Gastrocnemius medialis (tissue), 4 donors: ENCODE measurements around the gene UBL4A. TPM values are rescaled to one million over a fixed set of nuclear protein-coding genes. Genes with fewer than 3 reads are reported as not detected.

Experiments used
- ATAC-seq, 2 donors: fragments of 150-250 bp; one replicate each; pipeline ENCODE4 v1.9.1; 2016
- DNase-seq, 2 donors: peaks; one replicate each; pipeline ENCODE4 v3.0.0-alpha.2; 2019
- H3K27ac ChIP-seq, 4 donors: fragments of 200-600 bp; sonication (generic); 1 replicate in 1 of 4; 2 replicates in 3 of 4; pipeline ENCODE4 v1.5.1; 2016 to 2018; ENCODE audit warnings: mild to moderate bottlenecking in 2 of 4, moderate library complexity in 1 of 4
- H3K27me3 ChIP-seq, 3 donors: fragments of 200-600 bp; sonication (generic) in 2 of 3; 1 replicate in 1 of 3; 2 replicates in 2 of 3; pipeline versions ENCODE4 v1.5.1 to v1.6.0; 2016 to 2019; ENCODE audit warnings: mild to moderate bottlenecking in 1 of 3, moderate library complexity in 1 of 3
- H3K36me3 ChIP-seq, 2 donors: fragments of 200-600 bp; sonication (generic) in 1 of 2; one replicate each; pipeline ENCODE4 v1.5.1; 2017 to 2018
- H3K4me1 ChIP-seq, 2 donors: fragments of 200-600 bp; sonication (generic) in 1 of 2; one replicate each; pipeline ENCODE4 v1.5.1; 2016 to 2017; ENCODE audit warnings: mild to moderate bottlenecking in 2 of 2
- H3K4me3 ChIP-seq, 4 donors: fragments of 200-600 bp; sonication (generic) in 3 of 4; 1 replicate in 1 of 4; 2 replicates in 3 of 4; pipeline ENCODE4 v1.5.1; 2016 to 2019; ENCODE audit warnings: mild to moderate bottlenecking in 2 of 4
- H3K9me3 ChIP-seq, 3 donors: fragments of 200-600 bp; sonication (generic) in 2 of 3; 1 replicate in 1 of 3; 2 replicates in 2 of 3; pipeline ENCODE4 v1.5.1; 2016 to 2019
- POLR2A ChIP-seq, 2 donors: fragments of 450-650 bp; IDR thresholded peaks; one replicate each; pipeline ENCODE4 v1.6.1; 2017; ENCODE audit warnings: antibody characterized with exemption in 2 of 2, mild to moderate bottlenecking in 2 of 2, moderate library complexity in 2 of 2
- in situ Hi-C, 4 donors: fragments of 200-750 bp; cut with MboI; loops; one replicate each; pipeline versions ENCODE4 v1.15.0 to v1.8.0; 2017; ENCODE audit warnings: low sequenced_read_pairs in 4 of 4
- intact Hi-C: fragments of 100-400 bp; cut with DNase I; formaldehyde crosslinking; loops from one replicate; pipeline ENCODE4 v1.15.1; 2023; ENCODE audit warnings: low total_unique reads
- total RNA-seq, 4 donors: library from RNA; depleted of rRNA; stranded (reverse); fragments of >200 nt; gene quantifications; one replicate each; pipeline versions ENCODE4 v1.1.0 to v1.2.3, GENCODE V29; 2016
- TF ChIP-seq, protein P1 (sequence below), 5 experiments: fragments of 450-650 bp in 3 of 5; fragments of 200-600 bp in 2 of 5; sonication (generic) in 2 of 5; IDR thresholded peaks in 4 of 5; conservative IDR thresholded peaks in 1 of 5; 1 replicate in 4 of 5; 2 replicates in 1 of 5; pipeline ENCODE4 v1.5.1; 2016 to 2019; ENCODE audit warnings: antibody characterized with exemption in 5 of 5, mild to moderate bottlenecking in 3 of 5, moderate library complexity in 3 of 5

The UBL4A gene
- total RNA-seq, 4 donors from 2014 or later: 54.6 to 116 (median 79.8) TPM

DNA sequence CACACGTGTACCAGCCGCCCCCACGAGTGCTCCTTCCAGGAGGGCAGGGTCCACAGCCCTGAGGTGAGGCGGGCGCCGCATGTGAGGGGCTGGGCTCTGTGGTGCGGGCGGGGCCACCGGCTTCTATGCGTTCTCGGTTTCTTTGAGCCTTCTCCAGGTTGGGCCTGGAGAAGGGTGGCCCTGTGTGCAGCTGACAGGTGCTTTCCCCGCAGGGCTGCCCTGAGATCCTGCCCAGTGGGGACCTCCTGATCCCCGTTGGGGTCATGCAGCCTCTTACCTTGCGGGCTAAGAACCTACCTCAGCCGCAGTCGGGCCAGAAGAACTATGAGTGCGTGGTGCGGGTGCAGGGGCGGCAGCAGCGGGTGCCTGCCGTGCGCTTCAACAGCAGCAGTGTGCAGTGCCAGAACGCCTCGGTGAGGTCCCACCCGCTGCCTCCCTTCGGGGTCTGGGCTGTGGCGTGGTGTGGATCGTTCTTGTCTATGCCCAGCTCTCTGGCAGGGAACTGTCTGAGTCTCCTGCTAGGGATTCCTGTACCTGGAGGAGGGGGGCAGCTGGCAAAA is 21.5 kb downstream of the UBL4A start:
- Histone ChIP-seq H3K4me3 (no peak overlapping the region), H3K9me3 (no peaks in the 10 kb centered on the region), H3K36me3 (no peaks in the 10 kb centered on the region), H3K27ac (no peak overlapping the region), H3K4me1 (no peaks in the 10 kb centered on the region), H3K27me3 (no peaks in the 10 kb centered on the region)
- intact Hi-C loops (no loop called here), in situ Hi-C loops (no loop called here)
- DNase-seq (no peak), ATAC-seq (no peak)
- TF ChIP-seq POLR2A (IDR thresholded peaks at IDR 0.05): no peak
- TF ChIP-seq, protein P1, sequence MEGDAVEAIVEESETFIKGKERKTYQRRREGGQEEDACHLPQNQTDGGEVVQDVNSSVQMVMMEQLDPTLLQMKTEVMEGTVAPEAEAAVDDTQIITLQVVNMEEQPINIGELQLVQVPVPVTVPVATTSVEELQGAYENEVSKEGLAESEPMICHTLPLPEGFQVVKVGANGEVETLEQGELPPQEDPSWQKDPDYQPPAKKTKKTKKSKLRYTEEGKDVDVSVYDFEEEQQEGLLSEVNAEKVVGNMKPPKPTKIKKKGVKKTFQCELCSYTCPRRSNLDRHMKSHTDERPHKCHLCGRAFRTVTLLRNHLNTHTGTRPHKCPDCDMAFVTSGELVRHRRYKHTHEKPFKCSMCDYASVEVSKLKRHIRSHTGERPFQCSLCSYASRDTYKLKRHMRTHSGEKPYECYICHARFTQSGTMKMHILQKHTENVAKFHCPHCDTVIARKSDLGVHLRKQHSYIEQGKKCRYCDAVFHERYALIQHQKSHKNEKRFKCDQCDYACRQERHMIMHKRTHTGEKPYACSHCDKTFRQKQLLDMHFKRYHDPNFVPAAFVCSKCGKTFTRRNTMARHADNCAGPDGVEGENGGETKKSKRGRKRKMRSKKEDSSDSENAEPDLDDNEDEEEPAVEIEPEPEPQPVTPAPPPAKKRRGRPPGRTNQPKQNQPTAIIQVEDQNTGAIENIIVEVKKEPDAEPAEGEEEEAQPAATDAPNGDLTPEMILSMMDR (IDR thresholded peaks at IDR 0.05 in 4 of 5, conservative IDR thresholded peaks at IDR 0.05 in 1 of 5): no peak

DNA sequence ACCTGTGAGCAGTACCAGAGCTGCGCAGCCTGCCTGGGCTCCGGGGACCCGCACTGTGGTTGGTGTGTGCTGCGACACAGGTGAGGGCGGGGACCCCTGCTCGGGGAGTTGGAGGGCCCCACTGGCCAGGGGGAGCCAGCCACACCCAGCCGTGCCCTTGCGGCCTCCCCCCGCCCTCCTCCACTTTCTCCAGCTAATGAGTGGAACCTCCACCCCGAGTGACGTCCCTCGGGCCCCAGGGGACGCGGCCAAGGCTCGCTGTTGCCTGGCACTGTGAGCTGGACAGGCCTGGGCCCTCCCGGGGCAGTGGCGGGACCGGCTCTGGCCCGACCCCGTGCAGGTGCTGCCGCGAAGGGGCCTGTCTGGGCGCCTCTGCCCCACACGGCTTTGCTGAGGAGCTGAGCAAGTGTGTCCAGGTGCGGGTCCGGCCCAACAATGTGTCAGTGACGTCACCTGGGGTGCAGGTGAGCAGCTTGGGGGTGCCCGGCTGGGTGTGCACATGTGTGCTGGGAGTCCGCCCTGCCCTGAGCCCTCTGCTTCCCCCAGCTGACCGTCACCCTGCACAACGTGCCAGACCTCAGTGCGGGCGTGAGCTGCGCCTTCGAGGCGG is 22.7 kb downstream of the UBL4A start:
- Histone ChIP-seq H3K27ac (no peak overlapping the region), H3K36me3 (no peaks in the 10 kb centered on the region), H3K4me3 (no peak overlapping the region), H3K27me3 (no peaks in the 10 kb centered on the region), H3K4me1 (no peaks in the 10 kb centered on the region), H3K9me3 (no peaks in the 10 kb centered on the region)
- in situ Hi-C loops (no loop called here), intact Hi-C loops (no loop called here)
- TF ChIP-seq, protein P1 (IDR thresholded peaks at IDR 0.05 in 4 of 5, conservative IDR thresholded peaks at IDR 0.05 in 1 of 5): no peak
- DNase-seq: no peak
- ATAC-seq: no peak

DNA sequence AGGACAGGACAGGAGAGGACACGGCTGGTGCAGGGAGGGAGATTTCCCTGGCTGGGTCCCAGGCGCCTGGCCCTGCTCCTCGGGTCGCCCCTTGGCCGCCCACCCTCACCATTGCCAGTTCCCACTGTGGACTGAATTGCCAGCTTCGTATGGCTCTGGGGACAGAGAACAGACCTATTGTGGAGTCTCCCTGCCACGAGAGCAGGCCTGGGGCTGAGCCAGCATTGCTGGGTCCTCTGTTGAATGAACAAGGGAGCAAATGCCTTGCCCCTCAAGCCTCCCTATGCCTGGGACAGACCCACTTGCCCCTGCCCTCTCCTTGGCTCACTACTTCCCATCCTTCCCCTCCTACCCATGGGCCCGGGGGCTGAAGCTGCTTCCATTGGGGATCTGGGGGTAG is 24.0 kb downstream of the UBL4A start:
- no peaks in the 10 kb centered on the region for H3K36me3 ChIP-seq
- no peak overlapping the region for H3K27ac ChIP-seq
- H3K4me3 ChIP-seq: no peak overlapping the region
- H3K4me1 ChIP-seq: no peaks in the 10 kb centered on the region
- TF ChIP-seq, protein P1 (IDR thresholded peaks at IDR 0.05 in 4 of 5, conservative IDR thresholded peaks at IDR 0.05 in 1 of 5): no peak
- no peak for TF ChIP-seq POLR2A (IDR thresholded peaks at IDR 0.05)
- no peak for ATAC-seq
- H3K27me3 ChIP-seq: no peaks in the 10 kb centered on the region
- no peak for DNase-seq
- intact Hi-C loops (no loop called here), in situ Hi-C loops (no loop called here)
- no peaks in the 10 kb centered on the region for H3K9me3 ChIP-seq

DNA sequence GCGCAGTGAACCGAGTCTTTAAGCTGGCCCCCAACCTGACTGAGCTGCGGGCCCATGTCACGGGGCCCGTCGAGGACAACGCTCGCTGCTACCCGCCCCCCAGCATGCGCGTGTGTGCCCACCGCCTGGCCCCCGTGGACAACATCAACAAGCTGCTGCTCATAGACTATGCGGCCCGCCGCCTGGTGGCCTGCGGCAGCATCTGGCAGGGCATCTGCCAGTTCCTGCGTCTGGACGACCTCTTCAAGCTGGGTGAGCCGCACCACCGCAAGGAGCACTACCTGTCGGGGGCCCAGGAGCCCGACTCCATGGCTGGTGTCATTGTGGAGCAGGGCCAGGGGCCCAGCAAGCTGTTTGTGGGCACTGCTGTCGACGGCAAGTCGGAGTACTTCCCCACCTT is 26.1 kb downstream of the UBL4A start:
- in situ Hi-C loops: no loop called here
- no peak for ATAC-seq

More for the DNA sequence above, 26.1 kb downstream of the UBL4A start:
- Histone ChIP-seq H3K4me1 (no peaks in the 10 kb centered on the region), H3K27ac (no peak overlapping the region), H3K9me3 (no peaks in the 10 kb centered on the region), H3K27me3 (no peaks in the 10 kb centered on the region), H3K36me3 (no peaks in the 10 kb centered on the region), H3K4me3 (no peak overlapping the region)
- TF ChIP-seq, protein P1 (IDR thresholded peaks at IDR 0.05 in 4 of 5, conservative IDR thresholded peaks at IDR 0.05 in 1 of 5): no peak
- DNase-seq: no peak
- intact Hi-C loops: no loop called here
